PFSK-1 (cell line): Measurements from ENCODE around the gene TNFRSF12A.

Source experiments
- POLR2AphosphoS5 ChIP-seq: IDR thresholded peaks from 2 replicates; pipeline ENCODE4 v1.6.1; 2012; ENCODE audit warnings: low read depth, mild to moderate bottlenecking, control low read depth, low read length, moderate library complexity
- REST ChIP-seq, 2 experiments: IDR thresholded peaks; 2 replicates each; pipeline versions ENCODE4 v1.6.1 to v1.8.0; 2011 to 2012; ENCODE audit warnings: low read depth in 2 of 2, low read length in 2 of 2, control low read depth in 1 of 2, inconsistent platforms in 1 of 2, mild to moderate bottlenecking in 1 of 2, moderate library complexity in 1 of 2; ENCODE audit not compliant: insufficient read depth in 1 of 2
- SIN3A ChIP-seq: IDR thresholded peaks from 2 replicates; pipeline ENCODE4 v1.6.1; 2012; ENCODE audit warnings: mild to moderate bottlenecking, low read length, moderate library complexity, borderline replicate concordance; ENCODE audit not compliant: insufficient read depth
- TAF1 ChIP-seq: IDR thresholded peaks from 2 replicates; pipeline ENCODE4 v1.6.1; 2012; ENCODE audit warnings: low read length, control low read depth, borderline replicate concordance; ENCODE audit not compliant: insufficient read depth

GRCh38 chr16:3023669-3024478, 3.7 kb downstream of the TNFRSF12A start, which contains the start of the genes HCFC1R1 and THOC6:
- TF ChIP-seq POLR2AphosphoS5 (peak; percentile 82), TAF1 (0 out of 2 replicates have a peak, but pooled peaks have one; percentile 42), REST (IDR thresholded peaks at IDR 0.05; ENCODE audit: insufficient read depth in 1 of 2, low read depth in 2 of 2, low read length in 2 of 2) (no peak), SIN3A (peak; percentile 20; the same call in 1 of the 2 replicates)
